PC-3 (cell line): ENCODE results near the gene PDZD7. TPM values are rescaled to one million over a fixed set of nuclear protein-coding genes. Genes with fewer than 3 reads are reported as not detected.

ENCODE experiments used
- ATAC-seq: fragments of 200-7000 bp; cut with Tn5 transposase; 2 replicates; pipeline ENCODE4 v1.9.1; 2020; ENCODE audit warnings: mild to moderate bottlenecking, moderate library complexity
- BruUV-seq: library from RNA; stranded (reverse); fragments of 400-500 nt; replicated peaks from 2 replicates; lab custom pipeline; 2021; lab: Mats Ljungman, UMichigan
- CTCF ChIA-PET: fragments of 300-600 bp; sonication (Branson Sonifier 250); formaldehyde crosslinking; loops from one replicate; lab custom pipeline; 2022; ENCODE audit warnings: antibody characterized with exemption; lab: Charles Lee
- POLR2A ChIA-PET: fragments of 300-600 bp; sonication (Branson Sonifier 250); formaldehyde crosslinking; loops from one replicate; lab custom pipeline; 2022; ENCODE audit warnings: antibody characterized with exemption; ENCODE audit not compliant: unreplicated experiment; lab: Charles Lee
- DNase-seq: peaks from one replicate; pipeline ENCODE4 v3.0.0-alpha.2; 2015
- H2AFZ ChIP-seq: fragments of 300-600 bp; sonication (generic); 2 replicates; pipeline ENCODE4 v1.6.0; 2016; ENCODE audit warnings: antibody characterized with exemption, low read length
- H3F3A ChIP-seq: fragments of 300-600 bp; sonication (generic); one replicate; pipeline ENCODE4 v1.6.0; 2017; ENCODE audit warnings: antibody characterized with exemption, low read length, control low read depth, mild to moderate bottlenecking; ENCODE audit not compliant: unreplicated experiment
- H3K27ac ChIP-seq: fragments of 300-600 bp; sonication (generic); 2 replicates; pipeline ENCODE4 v1.5.1; 2016; ENCODE audit warnings: mild to moderate bottlenecking, low read length
- H3K27me3 ChIP-seq: fragments of 300-600 bp; sonication (generic); 2 replicates; pipeline ENCODE4 v1.6.1; 2016; ENCODE audit warnings: low read length, mixed read lengths
- H3K36me3 ChIP-seq: fragments of 300-600 bp; sonication (generic); 2 replicates; pipeline ENCODE4 v1.6.1; 2016; ENCODE audit warnings: low read depth, mixed run types, low read length, mixed read lengths
- H3K4me1 ChIP-seq: fragments of 300-600 bp; sonication (generic); 2 replicates; pipeline ENCODE4 v1.5.1; 2016; ENCODE audit warnings: low read length; ENCODE audit not compliant: insufficient read depth
- H3K4me2 ChIP-seq: fragments of 300-600 bp; sonication (generic); 2 replicates; pipeline ENCODE4 v1.6.0; 2016; ENCODE audit warnings: low read length
- H3K4me3 ChIP-seq: fragments of 300-600 bp; sonication (generic); 2 replicates; pipeline ENCODE4 v1.5.1; 2016; ENCODE audit warnings: mild to moderate bottlenecking, low read length, mixed read lengths
- H3K79me2 ChIP-seq: fragments of 300-600 bp; sonication (generic); 2 replicates; pipeline ENCODE4 v1.6.1; 2017; ENCODE audit warnings: low read length, mixed read lengths
- H3K9ac ChIP-seq: fragments of 300-600 bp; sonication (generic); 2 replicates; pipeline ENCODE4 v1.6.0; 2016; ENCODE audit warnings: mild to moderate bottlenecking, low read length
- H3K9me2 ChIP-seq: fragments of 300-600 bp; sonication (generic); replicated peaks from 2 replicates; pipeline ENCODE4 v1.6.1; 2016; ENCODE audit warnings: mixed run types, low read length, mixed read lengths
- H3K9me3 ChIP-seq: fragments of 300-600 bp; sonication (generic); 2 replicates; pipeline ENCODE4 v1.6.1; 2016; ENCODE audit warnings: low read length, mixed read lengths
- H4K20me1 ChIP-seq: fragments of 300-600 bp; sonication (generic); 2 replicates; pipeline ENCODE4 v1.6.1; 2016; ENCODE audit warnings: low read length, mixed read lengths
- EZH2 ChIP-seq: fragments of 300-600 bp; sonication (generic); IDR thresholded peaks from one replicate; pipeline ENCODE4 v1.6.1; 2017; ENCODE audit warnings: antibody characterized with exemption, mild to moderate bottlenecking, low read length; ENCODE audit not compliant: unreplicated experiment
- EZH2phosphoT487 ChIP-seq: fragments of 300-600 bp; sonication (generic); IDR thresholded peaks from 2 replicates; pipeline ENCODE4 v1.6.1; 2018; ENCODE audit warnings: mild to moderate bottlenecking, antibody characterized with exemption, low read length, borderline replicate concordance
- intact Hi-C: fragments of 100-400 bp; cut with micrococcal nuclease; formaldehyde crosslinking; loops from 2 replicates; pipeline ENCODE4 v1.9.0; 2023
- total RNA-seq: library from RNA; depleted of rRNA; stranded (reverse); fragments of >200 nt; gene quantifications from 2 replicates; pipeline ENCODE4 v1.2.3, GENCODE V29; 2014
- TF ChIP-seq, protein P1 (sequence below): fragments of 300-600 bp; sonication (generic); conservative IDR thresholded peaks from 2 replicates; pipeline ENCODE4 v1.5.1; 2017; ENCODE audit warnings: antibody characterized with exemption, low read depth, mild to moderate bottlenecking, low read length

PDZD7 gene
- total RNA-seq, 1 experiment from 2014 or later = 2.8 TPM

DNA sequence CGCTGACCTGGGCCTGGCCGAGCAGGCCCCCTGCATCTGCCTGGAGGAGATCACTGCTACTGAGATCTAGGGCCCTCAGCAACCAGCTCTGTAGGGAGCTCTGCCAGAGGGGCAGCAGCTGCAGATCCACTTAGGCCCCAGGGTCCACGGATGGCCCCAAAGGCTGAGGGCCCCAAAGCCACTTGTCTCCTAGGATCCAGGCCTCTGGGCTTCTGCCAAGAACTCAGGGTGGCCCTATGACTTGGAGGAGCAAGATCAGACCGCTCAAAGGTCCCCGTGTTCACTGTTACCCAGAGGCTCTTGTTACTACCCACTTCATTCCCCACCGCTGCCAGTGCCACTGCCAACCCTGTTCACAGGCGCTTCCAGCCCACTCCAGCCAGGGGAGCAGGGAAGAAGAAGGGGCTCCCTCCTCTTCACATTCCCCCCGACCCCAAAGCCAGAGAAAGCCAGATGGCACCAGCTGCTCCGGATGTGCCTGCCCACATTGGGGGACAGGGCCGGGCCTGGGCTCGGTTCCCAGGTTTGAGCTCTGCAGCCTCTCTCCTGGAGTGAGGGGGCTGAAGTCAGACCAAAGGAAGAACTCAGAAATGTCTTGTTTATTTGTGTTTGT is 23.7 kb downstream of the PDZD7 start:
- no peaks in the 10 kb centered on the region for H3K9me3 ChIP-seq
- POLR2A ChIA-PET = no interaction called here
- CTCF ChIA-PET = no interaction called here
- no peaks in the 10 kb centered on the region for H3F3A ChIP-seq
- intact Hi-C loops = no loop called here
- no peak overlapping the region for H3K27ac ChIP-seq
- H3K4me3 ChIP-seq = no peak overlapping the region
- no peak for TF ChIP-seq EZH2phosphoT487
- no peak for TF ChIP-seq EZH2
- TF ChIP-seq, protein P1, sequence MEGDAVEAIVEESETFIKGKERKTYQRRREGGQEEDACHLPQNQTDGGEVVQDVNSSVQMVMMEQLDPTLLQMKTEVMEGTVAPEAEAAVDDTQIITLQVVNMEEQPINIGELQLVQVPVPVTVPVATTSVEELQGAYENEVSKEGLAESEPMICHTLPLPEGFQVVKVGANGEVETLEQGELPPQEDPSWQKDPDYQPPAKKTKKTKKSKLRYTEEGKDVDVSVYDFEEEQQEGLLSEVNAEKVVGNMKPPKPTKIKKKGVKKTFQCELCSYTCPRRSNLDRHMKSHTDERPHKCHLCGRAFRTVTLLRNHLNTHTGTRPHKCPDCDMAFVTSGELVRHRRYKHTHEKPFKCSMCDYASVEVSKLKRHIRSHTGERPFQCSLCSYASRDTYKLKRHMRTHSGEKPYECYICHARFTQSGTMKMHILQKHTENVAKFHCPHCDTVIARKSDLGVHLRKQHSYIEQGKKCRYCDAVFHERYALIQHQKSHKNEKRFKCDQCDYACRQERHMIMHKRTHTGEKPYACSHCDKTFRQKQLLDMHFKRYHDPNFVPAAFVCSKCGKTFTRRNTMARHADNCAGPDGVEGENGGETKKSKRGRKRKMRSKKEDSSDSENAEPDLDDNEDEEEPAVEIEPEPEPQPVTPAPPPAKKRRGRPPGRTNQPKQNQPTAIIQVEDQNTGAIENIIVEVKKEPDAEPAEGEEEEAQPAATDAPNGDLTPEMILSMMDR = no peak
- ATAC-seq (no peak), DNase-seq (no peak)
- peaks cover 3% of the 10 kb centered on the region; the same call in 1 of the 2 replicates for H3K79me2 ChIP-seq
- H4K20me1 ChIP-seq = no peaks in the 10 kb centered on the region
- TSS peak; percentile 14 for BruUV-seq
- no peaks in the 10 kb centered on the region for H3K9me2 ChIP-seq
- H3K27me3 ChIP-seq = no peaks in the 10 kb centered on the region
- H3K36me3 ChIP-seq = no peaks in the 10 kb centered on the region
- no peak overlapping the region for H3K9ac ChIP-seq
- no peak overlapping the region for H2AFZ ChIP-seq
- H3K4me1 ChIP-seq = peaks cover 3% of the 10 kb centered on the region
- no peak overlapping the region for H3K4me2 ChIP-seq

GRCh38 chr10:101006593-101007098 is 24.3 kb downstream of the PDZD7 start:
- no peak overlapping the region for H2AFZ ChIP-seq
- intact Hi-C loops = no loop called here
- H3K9me3 ChIP-seq = no peaks in the 10 kb centered on the region
- H4K20me1 ChIP-seq = no peaks in the 10 kb centered on the region
- no peaks in the 10 kb centered on the region for H3K36me3 ChIP-seq
- no peak overlapping the region for H3K9ac ChIP-seq
- DNase-seq (no peak), ATAC-seq (no peak)
- no peaks in the 10 kb centered on the region for H3F3A ChIP-seq
- no peaks in the 10 kb centered on the region for H3K9me2 ChIP-seq
- no TSS peak for BruUV-seq
- no peak overlapping the region for H3K27ac ChIP-seq
- no peak overlapping the region for H3K4me2 ChIP-seq
- peaks cover 2% of the 10 kb centered on the region; the same call in 1 of the 2 replicates for H3K4me1 ChIP-seq
- POLR2A ChIA-PET = no interaction called here
- no peak overlapping the region for H3K4me3 ChIP-seq
- CTCF ChIA-PET = no interaction called here
- H3K27me3 ChIP-seq = no peaks in the 10 kb centered on the region
- TF ChIP-seq EZH2phosphoT487 = no peak
- peaks cover 9% of the 10 kb centered on the region for H3K79me2 ChIP-seq

- no peak overlapping the region for H3K4me2 ChIP-seq
- ChIA-PET CTCF (no interaction called here), POLR2A (no interaction called here)
- intact Hi-C loops = no loop called here
- H3K27me3 ChIP-seq = no peaks in the 10 kb centered on the region
- H3K79me2 ChIP-seq = peaks cover 15% of the 10 kb centered on the region
- ATAC-seq = no peak
- H3K4me1 ChIP-seq = peaks cover 8% of the 10 kb centered on the region
- no TSS peak for BruUV-seq
- H3K36me3 ChIP-seq = no peaks in the 10 kb centered on the region
- H3K4me3 ChIP-seq = no peak overlapping the region
- no peaks in the 10 kb centered on the region for H3F3A ChIP-seq
- no peak overlapping the region for H3K9ac ChIP-seq
- H3K9me2 ChIP-seq = no peaks in the 10 kb centered on the region
- TF ChIP-seq EZH2phosphoT487 = no peak
- no peaks in the 10 kb centered on the region for H4K20me1 ChIP-seq
- DNase-seq = no peak
- no peaks in the 10 kb centered on the region for H3K9me3 ChIP-seq
- no peak overlapping the region for H3K27ac ChIP-seq
- H2AFZ ChIP-seq = no peak overlapping the region
Measured at GRCh38 chr10:101005869-101006567, 24.9 kb downstream of the PDZD7 start.
